Activated gamma-delta T cell treated with Interleukin-2 at 50 U/mL for 16 hours (primary cell): ENCODE results near the gene NTSR1.

ENCODE experiments used
- DNase-seq: peaks from one replicate; pipeline ENCODE4 v3.0.0-alpha.2; 2020

NTSR1 gene

DNA sequence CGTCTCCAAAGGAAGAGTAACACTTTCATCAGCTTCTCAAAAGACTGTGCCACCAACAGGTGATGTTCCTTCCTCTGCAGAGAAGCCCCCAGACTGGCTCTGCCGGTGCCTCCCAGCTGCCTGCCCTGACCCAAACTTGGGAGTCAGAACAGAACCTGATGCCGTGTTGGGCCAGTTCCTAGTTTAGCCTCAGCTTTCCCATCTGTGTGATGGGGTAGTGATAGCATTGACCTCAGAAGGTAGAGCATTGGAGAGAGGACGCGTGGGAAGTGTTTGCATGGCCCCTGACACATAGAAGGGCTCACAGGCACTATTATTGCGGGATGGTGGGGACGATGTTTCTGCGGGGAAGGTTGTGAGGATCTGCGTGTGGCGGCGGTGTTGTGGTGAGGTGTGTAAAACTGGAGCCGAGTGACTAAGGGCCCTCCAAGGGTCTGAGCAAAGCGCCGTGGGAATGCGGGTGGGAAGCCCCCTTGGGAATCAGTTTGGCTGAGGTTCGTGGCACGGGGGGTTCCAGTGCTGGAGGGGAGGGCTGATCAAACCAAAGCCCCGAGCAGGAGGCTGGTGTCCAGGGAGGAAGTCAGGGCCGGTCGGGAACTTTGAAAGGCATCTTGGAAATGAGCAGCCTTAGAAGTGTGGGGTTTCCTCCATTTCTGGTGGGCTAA, 1.7 kb downstream of the NTSR1 start:
- no peak for DNase-seq

GRCh38 chr20:62710886-62711702, 2.5 kb downstream of the NTSR1 start:
- peak; percentile 35 for DNase-seq

DNA sequence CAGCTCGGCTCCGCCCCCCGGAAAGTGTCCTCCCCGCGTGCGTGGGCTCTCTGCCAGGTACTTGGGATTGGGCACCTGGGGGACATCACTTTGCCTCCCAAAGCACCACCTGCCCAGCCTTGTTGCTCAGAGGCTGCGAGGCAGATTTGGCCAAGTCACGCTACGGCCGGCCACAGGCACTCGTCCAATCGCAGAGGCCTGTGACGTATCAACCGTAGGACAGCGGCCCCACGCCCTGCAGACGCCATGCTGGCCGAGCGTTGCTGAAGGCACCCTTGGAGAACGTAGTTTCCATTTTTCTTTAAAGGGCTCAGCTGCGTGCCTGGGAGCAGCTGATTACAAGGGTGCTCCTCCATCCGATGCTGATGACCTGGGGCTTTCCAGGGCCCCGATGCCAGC, 3.1 kb downstream of the NTSR1 start:
- no peak for DNase-seq

DNA sequence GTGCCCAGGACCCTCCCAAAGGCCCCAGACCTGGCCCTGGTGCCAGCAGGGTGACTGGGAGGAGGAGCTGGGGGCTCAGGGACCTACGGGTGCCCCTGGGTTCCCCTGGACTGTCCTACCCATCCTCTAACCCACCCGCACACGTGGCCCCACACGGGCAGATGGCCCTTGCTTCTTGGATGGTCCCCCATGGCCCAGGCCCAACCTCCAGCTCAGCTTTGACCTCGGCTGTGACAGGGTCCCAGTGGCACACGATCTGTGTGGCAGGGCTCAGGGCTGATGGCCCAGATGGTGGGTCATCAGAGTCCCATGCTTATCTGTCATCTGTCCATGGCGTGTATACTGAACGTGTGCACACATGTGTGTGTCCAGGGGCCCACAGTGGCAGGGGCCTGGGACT, 4.0 kb downstream of the NTSR1 start:
- DNase-seq = no peak

GRCh38 chr20:62714006-62714405, 5.4 kb downstream of the NTSR1 start:
- no peak for DNase-seq

DNA sequence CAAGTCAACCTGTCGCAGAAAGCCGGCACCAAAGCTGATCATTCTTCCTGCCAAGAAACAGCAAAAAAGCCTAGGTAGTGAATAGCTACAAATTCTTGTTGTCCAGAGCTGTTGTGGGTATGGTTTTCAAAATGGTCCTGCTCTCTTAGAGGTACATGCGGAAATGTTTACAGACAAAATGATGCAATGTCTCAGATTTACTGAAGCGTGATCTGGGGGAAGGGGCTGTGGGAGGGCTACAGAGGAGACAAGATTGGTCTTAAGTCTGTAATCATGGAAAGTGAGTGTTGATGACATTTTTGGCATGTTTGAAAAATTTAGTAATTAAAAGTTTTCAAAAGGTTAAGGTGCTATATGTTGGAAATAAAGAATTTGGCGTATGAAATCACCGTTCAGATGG, 6.2 kb downstream of the NTSR1 start:
- DNase-seq = no peak

- DNase-seq = no peak
Observed at GRCh38 chr20:62715201-62715600, 6.6 kb downstream of the NTSR1 start.

- peak; percentile 50 for DNase-seq
Observed at GRCh38 chr20:62716198-62716940, 7.7 kb downstream of the NTSR1 start.

GRCh38 chr20:62716941-62717310, 8.3 kb downstream of the NTSR1 start:
- DNase-seq = no peak

- no peak for DNase-seq
Observed at GRCh38 chr20:62717933-62718332, 9.3 kb downstream of the NTSR1 start.

DNA sequence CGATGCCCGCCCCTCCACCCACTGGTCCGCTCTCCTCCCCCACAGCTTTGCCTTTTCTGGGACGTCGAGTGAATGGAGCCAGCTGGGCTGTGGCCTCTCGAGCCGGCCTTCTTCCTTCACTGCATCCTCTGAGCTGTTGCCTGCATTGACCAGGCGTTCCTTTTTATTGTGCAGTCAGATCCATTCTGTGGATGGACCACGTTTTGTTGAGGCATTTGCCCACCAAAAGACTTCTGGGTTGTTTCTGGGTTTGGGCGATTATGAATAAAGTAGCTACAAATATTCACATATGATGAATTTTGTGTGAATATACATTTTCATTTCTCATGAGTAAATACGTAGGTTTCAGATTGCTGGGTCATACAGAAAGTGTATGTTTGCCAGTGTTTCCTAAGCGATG, 9.9 kb downstream of the NTSR1 start:
- no peak for DNase-seq

GRCh38 chr20:62719250-62719935, 10.8 kb downstream of the NTSR1 start:
- DNase-seq = no peak

DNA sequence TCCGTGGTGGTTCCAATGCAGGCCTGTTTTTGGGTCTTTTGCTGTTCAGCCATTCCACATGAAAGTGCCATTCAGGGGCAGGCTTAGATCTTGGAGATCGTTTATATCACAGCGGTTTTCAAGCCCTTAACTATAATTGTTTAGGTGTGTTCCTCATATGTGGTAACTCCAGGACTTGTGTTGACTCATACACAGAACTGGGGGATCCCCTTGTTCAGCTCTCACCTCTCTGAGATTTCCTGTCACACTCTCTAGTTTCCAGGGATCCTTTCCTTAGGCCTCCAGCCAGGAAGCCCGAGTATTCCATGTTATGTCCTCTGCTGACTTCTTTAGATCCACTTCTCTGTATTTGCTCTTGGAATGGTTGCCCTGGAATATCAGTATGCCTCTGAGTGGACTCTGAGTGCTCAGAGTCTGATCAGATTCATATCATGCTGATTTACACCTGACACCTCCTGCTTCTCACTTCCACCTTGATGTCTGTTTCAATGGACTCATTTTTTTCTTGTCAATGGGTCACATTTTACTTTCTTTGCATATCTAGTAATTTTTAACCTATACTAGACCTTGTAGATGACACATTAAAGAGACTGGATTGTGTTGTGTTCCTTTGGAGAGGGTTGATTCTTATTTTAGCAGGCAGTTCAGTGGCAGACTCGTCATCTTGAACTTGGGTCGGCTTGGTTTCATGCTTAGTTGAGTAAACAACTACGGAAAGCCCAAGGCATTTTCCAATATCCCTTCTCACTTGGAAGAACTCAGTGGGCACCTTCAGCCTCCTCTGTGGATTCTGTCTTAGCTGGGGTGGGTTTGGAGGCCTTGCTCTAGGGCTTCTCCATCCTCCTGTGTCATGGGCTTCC, 13.1 kb downstream of the NTSR1 start:
- DNase-seq = no peak

GRCh38 chr20:62722627-62723026, 14.0 kb downstream of the NTSR1 start:
- DNase-seq = no peak

GRCh38 chr20:62723351-62723750, 14.7 kb downstream of the NTSR1 start:
- DNase-seq = no peak

DNA sequence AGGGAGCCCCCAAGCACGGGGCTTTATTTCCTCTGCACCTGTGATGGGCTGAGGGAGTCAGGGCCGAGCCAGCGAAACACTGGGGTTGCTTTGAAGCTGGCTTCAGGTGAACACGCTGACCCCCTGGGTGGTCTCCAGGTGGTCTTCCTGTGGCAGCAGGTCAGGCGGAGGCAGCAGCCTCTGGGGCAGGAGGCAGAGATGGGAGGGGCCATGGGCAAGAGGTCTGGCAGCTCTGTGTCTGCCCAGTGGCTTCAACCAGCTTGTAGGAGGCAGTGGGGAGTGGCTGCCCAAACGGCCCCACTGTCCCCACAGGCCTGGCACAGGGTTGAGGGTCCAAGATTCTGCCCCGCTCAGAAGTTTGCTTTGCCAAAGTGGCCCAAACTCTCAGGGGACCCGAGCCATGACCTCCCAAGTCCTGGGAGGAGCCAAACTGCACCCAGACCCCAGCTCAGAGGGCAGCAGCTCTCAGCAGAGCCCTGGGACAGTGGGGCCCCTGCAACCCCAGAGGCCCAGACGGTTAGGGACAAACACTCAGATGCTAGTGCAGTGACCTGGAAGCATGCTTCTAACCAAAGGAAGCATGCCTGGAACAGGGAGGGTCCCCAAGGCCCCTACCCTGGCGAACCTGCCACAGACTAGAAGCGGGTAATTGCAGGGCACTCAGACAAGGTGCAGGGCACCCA, 15.3 kb downstream of the NTSR1 start:
- no peak for DNase-seq

GRCh38 chr20:62724692-62725595, 16.3 kb downstream of the NTSR1 start:
- DNase-seq = no peak

DNA sequence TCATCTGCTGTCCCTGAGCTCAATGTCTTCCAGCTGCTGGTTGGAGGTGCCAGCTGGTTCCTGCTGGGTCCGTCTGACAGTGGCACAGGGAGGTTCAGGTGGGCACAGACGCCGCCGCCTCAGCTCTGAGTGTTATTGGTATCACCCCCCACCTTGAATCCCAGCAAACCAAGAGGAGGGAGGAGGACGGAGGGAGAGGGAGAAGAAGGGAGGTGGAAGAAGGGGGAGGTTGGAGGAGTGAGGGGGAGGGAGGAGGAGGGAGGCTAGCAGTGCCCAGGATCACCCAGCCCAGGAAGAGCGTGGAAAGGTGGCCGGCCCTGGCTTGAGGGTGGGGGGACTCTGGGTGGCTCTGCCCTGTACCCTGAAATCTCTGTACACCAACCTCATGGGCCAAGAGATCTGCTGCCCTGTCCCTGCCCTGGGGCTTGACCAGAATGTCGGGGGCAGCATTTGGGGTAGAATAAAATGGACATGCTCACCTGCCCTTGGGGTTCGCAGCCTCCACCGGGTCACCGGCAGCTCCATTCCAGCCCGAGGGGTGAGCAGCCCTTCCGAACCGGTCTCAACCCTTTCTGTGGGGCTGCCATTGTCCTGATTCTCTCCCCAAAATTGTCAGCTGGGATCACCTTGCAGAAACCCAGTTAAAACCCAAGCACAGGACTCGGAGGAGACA, 17.1 kb downstream of the NTSR1 start:
- DNase-seq = no peak

DNA sequence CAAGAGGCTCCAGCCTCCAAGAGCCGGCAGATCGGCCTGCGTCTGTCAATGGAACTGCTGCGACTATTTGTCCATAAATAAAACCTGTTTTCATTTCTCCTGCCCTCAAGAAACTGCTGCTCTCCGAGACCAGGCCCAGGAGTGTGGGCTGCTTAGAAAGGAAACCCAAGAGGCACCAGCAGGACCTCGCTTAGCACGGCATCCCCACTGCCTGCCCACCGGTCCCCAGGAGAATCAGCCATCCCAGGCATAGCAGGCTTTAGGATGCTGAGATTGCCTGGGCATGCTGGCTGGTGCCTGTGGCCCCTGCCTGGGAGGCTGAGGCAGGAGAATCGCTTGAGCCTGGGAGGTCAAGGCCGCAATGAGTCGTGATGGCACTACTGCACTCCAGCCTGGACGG, 17.6 kb downstream of the NTSR1 start:
- DNase-seq = no peak
